ENCODE measurements around the gene KRT77.
"Not testable (repeated sequence)": the region's sequence is repeated elsewhere in the genome, so short reads cannot be mapped to it uniquely, and the experiment has no call there.

Gene KRT77

DNA sequence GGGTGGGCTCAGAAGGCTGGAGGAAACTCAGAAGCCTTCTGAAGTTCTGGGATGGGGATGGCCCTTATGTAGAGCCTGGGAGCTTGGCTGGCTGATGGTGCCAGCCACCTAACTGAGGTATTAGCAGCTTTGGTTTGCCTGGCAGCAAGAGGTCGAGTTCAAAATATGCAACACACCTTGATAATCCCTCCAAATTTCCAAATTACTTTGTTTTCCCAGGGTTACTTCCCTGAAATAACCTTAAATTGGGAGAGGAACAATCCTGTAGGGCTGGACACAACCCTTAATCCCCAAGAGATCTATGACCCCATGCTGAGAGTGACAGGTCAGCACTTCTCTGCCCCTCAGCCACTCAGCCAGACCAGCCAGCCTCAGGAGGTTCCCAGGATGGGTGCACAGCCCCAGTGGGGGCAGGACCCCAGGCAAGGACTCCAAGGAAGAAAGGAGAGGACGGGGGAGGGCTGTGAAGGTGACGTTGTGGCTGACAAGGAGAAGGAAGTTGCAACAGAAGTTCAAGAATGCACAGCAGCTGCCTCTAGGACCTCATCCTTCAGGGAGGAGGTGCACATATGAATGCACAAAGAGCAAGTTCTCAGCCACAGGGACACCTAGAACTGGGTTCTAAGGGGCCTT, 18.6 kb upstream of the KRT77 start:
- no peak for DNase-seq

DNA sequence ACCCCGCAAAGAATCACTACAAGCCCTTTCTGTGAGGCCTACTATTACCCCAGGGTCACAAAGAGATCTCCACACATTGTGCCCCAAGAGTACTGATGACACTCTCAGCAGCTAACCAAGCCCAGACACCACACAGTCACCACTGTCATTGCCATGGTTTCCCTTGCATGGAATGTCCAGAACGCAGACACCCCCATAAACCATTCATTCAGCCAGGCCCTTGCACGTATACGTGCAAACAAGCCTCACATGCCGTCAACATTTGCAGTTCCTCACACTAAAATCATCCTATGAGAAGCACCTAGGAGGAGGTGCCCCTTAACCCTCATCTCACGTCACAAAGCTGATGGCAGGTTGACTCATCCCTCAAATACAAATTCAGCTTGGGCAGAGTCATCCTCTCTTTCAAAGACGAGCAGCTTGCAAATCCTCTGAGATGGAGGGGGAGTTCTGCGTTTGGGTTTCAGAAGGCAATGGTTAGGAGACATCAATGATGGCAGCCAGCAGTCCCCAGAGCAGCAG, 17.1 kb upstream of the KRT77 start:
- DNase-seq, result no peak

DNA sequence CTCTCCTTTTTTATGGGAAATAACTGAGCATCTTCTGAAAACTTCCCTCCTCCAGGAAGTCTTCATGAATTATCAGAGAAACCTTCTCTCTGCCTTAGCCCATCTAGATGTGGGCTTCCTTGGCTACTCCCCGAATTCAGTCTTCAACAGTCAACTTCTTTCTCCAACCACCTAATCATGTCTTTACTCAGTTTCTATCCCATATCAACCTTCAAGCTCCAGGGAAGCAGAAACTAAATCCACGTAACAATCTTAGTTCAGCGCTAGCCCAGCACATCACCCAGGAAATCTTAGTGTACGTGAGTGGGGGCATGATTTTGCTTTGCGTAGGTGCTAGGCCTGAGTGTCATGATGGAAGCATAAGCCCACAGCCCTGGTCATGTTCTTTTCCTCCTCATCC, 12.7 kb upstream of the KRT77 start:
- DNase-seq, result no peak

DNA sequence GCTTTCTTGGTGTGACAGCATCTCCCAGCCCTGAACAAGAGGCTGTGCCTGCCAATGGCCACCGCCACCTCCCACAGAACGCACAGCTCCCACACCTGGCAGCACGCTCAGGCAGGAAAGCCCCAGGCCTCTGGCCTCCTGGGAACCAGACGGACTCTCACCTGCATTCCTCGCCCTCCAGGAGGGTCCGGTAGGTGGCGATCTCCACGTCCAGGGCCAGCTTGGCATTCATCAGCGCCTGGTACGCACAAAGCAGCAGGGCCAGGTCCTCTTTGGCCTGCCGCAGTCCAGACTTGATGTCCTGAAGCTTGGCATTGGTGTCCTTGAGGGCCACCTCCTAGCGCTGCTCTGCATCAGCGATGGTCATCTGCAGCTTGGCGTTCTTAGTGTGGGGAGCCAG, 12.1 kb upstream of the KRT77 start:
- no peak for DNase-seq

DNA sequence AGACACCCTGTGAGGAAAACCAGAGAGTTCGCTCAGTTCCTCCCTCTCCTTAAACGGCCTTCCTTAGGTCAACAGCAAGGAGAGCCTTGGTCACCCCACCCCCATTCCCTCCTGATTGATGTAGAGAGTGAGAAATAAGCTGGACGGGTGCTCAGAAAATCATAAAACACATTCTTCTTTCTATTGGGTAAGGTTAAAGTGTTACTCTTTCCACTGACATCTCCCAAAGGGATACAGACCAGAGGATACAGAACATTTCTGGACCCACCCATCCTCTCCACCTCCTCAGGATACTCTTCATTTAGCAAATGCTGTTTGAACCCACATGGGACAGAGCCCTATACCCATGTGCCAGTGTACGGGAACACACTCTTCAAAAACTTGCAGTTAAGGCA, 11.6 kb upstream of the KRT77 start:
- DNase-seq, result no peak

DNA sequence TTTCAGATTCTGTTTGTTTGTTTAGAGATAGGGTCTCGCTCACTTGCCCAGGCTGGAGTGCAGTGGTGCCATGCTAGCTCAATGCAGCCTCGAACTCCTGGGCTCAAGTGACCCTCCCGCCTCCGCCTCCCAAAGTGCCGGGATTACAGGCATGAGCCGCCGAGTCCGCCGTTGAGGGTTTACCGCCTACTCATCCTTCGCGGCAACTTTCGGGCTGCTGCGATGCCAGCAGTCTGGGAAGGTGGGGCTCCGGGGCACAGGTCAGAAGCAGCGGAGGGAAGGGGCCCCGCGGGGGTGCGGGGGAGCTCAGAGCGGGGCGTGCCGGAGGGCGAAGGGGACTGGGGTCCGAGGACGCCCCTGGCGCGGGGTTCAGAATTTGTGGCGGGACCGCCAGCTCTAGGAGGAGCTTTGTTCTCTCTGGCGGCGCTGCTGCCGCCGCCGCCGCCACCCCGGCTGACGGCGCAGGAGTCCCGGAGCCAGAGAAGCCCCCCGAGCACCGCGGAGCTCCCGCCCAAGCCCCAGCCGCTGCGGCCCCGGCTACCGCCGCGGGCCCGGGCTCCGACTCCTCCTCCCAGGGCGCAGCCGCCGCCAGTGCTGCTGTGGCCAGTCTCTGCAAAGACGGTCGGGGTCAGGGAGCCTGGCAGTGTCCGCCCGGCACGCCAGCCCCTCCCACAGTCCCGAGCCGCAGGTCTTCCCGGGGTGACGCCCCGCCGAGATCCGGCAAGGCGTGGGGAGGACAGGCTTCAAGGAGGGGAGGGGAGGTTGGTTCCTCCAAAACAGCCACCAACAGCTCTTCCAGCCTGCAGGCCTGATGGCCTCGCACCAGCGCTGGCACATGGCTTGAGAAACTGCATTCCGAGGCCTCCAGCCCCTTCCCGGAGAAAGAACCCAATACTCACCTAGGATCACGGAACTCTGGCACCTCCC, 10.9 kb upstream of the KRT77 start:
- no peak for DNase-seq

DNA sequence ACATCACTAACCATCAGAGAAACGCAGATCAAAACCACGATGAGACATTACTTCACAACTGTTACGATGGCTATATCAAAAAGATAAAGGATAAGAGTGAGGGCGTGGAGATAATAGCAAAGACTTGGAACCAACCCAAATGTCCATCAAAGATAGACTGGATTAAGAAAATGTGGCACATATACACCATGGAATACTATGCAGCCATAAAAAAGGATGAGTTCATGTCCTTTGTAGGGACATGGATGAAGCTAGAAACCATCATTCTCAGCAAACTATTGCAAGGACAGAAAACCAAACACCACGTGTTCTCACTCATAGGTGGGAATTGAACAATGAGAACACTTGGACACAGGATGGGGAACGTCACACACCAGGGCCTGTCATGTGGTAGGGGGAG, 8.8 kb upstream of the KRT77 start:
- DNase-seq, result not testable (repeated sequence)

DNA sequence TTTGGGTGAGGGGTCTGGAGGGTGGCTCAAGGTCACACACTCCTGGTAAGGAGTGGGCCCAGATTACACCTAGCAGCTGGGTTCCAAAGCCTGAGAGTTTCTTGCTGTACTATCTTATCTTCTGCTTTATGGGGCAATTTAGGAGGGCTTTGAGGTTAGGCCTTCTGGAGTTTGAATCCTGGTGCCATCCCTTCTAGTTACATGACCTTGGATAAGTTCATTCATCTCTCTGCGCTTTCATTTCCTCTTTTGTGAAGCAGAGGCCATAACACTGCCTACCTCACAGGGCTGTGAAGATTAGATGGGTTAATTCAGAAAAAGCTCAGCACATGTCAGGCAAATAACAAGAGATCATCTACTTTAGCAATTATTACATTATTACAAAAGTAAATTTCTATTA, 7.4 kb upstream of the KRT77 start:
- no peak for DNase-seq

DNA sequence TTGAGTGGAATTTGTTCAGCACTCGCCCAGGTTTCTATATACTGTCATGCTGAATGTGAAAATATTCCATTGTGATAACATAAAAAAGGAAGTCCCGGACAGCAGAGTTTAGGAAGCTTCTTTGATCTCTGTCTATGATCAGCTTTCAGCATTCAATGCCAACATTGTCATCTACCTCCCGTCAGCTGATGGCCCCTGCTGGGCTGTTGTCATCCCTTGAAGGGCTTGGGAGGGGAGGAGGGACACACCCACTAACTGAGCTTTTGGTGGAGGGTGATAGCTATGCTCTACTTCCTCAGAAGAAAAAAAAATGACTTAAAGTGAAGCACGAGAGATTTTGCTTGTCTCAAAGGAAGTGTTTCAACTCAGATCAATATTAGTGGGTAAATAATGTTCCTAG, 4.7 kb upstream of the KRT77 start:
- no peak for DNase-seq

DNA sequence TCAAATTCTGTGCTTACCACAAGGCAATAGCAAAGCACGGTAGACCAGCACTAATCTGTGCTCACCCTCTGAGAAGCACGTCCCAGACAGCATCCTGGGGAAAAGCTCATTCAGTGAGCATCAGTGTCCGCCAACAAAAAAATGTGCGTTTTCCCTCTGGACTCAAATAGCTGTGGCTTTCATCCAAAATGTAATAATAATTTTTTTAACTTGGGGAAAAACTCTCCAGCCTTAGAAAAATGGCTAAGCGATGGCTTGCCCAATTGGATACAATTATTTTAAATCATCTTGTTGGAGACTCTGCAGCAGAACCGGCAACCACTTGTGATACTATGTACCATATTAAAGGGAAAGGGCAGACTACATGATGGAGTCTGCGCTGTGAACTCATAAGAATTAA, 1.1 kb upstream of the KRT77 start:
- DNase-seq, result no peak

DNA sequence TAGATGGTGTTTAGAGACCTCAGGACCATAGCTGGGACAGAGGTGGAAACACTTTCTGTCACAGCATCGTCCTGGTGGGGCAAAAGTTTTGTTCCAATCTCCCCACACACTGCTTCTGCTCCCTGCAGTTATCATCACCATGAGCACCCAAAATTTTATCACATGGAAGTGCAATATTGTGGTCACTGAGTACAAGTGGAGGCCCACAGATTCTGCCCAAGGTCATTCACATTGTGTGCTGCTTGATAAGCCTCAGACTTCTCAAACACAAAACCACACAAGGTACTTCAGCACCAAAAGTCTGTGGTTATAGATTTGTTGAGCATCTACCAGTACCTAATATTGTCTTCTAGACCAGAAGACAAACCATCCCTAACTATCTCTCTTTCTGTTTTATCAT, 554 bp upstream of the KRT77 start:
- no peak for DNase-seq

DNA sequence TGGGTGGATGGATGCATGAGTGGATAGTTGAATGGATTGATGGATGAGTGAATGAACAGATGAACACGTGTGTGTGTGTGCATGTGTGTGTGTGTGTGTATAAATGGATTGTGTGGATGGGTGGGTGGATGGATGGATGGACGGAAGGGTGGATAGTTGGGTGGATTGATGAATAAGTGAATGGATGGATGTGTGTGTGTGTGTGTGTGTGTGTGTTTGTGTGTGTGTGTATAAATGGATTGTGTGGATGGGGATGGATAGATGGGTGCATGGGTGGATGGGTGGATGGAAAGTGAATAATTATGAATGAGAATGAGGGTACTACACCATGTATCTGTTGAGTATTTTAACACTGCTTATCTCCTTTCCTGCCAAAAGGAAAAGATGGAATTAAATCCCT, 986 bp downstream of the KRT77 start:
- DNase-seq, result no peak

DNA sequence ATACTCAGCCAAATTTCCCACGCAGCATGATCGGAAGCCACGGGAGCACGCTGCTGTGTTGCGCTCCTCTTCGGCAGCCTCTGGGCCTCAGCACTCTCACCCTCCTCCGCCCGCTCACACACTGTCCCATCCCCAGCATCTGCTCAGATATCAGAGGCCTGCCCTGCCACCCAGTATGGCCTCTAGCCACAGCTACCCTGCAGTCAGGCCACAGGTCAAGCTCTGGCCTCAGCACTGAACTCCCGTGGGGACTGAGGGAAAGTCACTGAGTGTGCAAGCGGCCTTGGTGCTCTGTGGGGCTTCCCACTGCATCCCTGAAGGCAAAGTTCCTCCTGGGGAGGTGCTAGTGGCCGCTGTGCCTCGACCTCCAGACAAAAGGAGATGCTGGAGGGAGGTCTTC, 2.0 kb downstream of the KRT77 start:
- no peak for DNase-seq

DNA sequence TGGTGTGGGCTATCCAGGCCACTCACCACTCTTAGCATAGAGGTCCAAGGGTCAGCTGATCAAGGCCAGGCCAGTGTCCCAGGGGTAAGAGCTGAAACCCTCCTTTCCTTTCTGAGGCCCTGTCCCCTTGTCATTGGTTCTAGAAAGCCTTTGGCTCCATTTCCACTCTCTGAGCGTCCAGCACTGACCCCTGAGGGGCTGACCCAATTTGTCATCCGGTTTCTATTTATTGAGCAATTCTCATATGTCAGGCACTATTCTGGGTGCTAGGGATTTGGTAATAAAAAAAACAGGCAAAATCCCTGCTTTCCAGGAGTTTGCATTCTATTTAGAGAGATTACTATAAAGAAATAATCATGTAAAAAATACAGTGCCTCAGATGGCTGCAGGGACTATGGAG, 3.4 kb downstream of the KRT77 start:
- DNase-seq, result no peak

DNA sequence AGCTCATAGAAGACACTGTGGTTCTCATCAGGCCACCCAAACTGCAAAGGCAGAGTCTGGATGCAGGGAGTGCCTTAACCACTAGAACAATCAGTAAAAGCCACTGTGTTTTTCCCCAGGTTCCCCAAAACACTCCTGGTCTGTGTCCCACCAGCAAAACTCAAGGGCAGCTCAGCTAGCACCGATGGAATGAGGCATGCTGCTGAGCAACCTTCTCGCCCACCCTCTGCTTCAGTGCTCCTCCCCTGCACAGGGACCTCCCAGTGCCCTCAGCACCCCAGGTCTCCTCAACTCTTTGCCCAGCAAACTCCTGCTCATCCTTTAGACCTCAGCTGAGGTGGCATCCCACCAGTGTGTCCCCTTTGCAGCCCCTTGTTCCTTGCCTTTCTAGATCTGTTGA, 4.0 kb downstream of the KRT77 start:
- no peak for DNase-seq

DNA sequence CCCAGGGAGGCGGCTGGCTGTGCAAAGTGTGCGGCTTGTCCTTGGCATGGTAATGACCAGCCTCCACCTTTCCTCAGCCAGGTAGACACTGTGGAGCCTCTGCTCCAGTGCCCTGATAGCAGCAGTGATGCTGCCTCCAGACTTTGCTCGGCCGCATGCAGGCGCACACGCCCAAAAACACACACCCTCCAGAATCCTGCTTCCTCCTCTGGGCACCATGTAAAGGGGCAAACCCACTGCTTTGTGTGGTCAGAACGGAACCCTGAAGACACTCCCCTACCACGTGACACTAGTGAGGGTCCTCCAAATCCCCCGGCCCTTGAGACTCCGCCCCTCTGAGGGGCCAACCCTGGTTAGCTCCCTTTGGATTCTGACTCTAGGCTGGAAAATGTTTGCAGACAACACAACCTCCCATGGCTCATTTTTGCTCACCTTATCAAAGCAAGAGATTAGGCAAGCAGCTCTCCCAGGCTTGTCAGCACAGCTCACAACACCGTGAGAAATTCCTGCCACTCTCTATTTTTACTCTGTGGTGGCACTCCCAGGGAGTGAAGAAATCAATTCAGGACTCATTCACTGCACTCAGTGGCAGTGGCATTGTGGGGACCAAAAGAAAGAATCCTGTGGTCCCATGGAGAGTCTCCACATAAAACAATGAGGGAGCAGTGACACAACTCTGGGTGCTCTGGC, 4.5 kb downstream of the KRT77 start:
- no peak for DNase-seq

DNA sequence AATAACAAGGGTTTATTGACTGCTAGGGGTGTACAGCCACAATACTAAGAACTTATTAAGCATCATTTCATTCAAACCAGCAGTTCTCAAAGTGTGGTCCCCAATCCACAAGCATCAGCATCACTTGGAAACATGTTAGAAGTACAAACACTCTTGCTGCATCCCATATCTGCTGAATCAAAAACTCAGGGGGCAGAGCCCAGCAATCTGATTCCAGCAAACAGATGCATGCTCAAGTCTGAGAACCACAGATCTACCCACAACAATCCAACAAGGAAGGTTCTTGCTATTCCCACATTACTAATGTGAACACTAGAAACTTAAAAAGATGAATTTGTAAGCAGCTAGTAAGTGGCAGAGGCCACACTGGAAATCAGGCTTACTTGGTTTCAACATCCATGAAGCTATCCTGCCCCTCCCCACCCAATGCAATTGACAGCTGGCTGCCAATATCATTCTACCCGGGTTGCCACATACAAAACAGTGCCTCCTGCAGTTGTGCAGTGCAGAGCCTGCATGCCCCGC, 6.2 kb downstream of the KRT77 start:
- no peak for DNase-seq

DNA sequence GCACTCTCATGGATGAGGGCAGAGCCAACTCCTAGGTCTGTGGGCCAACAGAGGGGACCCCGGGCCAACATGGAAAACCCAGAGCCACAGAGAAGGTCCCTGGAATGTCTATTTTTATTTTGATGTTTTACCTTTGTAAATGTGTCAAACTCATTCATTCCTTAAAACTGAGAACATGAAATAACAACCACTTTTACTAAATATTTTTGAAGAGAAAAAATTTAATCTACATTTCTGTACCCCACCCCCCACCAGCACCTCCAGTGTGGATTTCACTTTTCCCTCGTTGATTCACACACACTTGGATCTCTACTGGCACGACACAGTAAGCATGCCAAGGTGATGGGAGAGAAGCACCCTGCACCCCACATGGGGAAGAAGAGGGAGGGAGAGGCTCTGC, 6.7 kb downstream of the KRT77 start:
- no peak for DNase-seq

DNA sequence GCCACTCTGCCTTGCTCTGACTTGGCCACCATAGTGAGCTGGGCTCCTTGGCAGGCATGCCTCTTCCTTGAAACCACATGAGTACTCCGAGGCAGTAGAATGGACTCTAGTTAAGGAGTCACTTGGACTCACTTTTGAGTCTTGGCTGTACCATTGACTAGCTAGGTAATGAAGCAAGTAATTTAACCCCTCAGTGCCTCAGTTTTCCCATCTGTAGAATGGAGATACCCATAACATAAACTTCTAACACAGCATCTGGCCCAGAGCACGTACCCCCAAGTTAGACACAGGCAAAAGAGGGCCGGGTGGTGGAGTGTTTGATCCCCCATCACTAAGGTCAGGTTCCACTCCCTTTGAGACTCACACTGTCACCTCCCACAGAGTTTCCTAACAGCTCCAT, 8.3 kb downstream of the KRT77 start:
- DNase-seq, result no peak

DNA sequence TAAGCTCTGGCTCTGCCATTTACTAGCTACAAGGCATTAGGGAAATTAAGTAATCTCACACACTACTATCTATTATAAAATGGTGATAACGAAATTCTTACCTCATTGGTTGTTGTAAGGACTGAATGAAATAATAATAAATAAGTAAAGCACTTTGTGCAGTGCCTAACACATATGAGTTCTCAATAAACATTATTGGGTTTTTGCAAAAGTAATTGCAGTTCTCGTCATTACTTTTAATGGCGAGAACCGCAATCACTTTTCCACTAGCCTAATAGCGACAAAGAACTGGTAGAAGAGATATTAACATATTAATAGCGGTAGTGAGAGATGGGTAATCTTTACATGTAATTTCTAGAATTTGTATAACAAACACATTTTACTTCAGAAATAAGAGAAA, 9.2 kb downstream of the KRT77 start:
- DNase-seq, result no peak

DNA sequence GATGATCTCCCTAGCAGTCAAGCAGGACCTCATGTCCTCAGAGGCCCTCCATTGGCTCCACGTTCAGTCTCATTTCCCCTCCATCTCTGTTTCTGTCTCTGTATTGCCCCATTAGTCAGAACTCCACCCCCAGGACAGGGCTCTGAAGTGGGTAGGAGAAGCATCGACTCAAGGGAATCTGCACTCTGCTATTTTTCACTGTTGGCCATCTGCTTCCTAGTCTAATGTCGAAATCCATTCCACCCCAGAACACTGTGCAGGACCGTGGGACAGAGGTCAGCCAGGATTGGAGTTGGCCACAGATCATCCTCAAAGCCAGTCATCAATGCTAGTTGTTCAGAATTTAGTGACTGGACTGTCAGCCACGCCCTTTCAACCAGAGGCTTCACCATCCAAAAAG, 10.1 kb downstream of the KRT77 start:
- no peak for DNase-seq

DNA sequence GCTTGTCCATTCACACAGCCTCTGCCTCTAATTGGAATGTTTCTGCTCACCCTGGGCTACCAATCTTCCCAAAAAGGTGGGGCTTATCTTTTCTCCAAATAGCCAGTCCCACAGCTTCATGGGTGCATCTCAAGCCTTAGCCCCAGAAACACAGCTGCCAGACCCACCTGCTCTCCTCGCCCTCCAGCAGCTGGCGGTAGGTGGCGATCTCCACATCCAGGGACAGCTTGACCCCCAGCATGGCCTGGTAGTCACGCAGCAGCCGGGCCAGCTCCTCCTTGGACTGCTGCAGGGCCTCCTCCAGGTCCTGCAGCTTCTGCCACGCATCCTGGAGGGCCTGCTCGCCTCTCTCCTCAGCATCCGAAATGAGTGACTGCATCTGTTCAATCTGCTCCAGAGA, 11.1 kb downstream of the KRT77 start:
- peak in 1 of 3 experiments; percentile 26 for DNase-seq

DNA sequence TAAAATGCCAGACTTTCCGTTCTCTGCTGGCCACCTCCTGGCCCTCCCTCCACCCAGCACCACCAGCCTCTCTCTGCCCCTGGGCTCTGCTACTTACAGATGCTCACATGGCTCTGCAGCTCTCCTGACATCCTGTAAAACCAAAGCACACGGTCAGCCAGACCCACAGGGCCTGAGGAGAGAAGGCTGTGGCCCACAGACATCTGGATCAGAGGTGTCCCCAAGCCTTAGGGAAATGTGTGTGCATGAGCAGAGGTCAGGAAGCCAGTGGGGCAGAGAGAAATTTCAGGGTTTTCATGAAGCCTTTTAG, 11.5 kb downstream of the KRT77 start:
- peak in 1 of 3 experiments; percentile 46 for DNase-seq

All from NCI-H1417 (cell line).